OCI-LY7 (cell line): ENCODE measurements around the gene CUEDC1.

ENCODE experiments used
- EZH2phosphoT487 ChIP-seq: fragments of 200-600 bp; sonication (generic); IDR thresholded peaks from 2 replicates; pipeline ENCODE4 v1.6.1; 2018; ENCODE audit warnings: low read depth, borderline replicate concordance, mild to moderate bottlenecking, mixed run types, antibody characterized with exemption, low read length, moderate library complexity, mixed read lengths
- TF ChIP-seq, protein P1 (sequence below): fragments of 200-600 bp; sonication (generic); conservative IDR thresholded peaks from 2 replicates; pipeline ENCODE4 v1.5.1; 2014; ENCODE audit warnings: mild to moderate bottlenecking, antibody characterized with exemption, low read length, moderate library complexity, mixed read lengths

DNA sequence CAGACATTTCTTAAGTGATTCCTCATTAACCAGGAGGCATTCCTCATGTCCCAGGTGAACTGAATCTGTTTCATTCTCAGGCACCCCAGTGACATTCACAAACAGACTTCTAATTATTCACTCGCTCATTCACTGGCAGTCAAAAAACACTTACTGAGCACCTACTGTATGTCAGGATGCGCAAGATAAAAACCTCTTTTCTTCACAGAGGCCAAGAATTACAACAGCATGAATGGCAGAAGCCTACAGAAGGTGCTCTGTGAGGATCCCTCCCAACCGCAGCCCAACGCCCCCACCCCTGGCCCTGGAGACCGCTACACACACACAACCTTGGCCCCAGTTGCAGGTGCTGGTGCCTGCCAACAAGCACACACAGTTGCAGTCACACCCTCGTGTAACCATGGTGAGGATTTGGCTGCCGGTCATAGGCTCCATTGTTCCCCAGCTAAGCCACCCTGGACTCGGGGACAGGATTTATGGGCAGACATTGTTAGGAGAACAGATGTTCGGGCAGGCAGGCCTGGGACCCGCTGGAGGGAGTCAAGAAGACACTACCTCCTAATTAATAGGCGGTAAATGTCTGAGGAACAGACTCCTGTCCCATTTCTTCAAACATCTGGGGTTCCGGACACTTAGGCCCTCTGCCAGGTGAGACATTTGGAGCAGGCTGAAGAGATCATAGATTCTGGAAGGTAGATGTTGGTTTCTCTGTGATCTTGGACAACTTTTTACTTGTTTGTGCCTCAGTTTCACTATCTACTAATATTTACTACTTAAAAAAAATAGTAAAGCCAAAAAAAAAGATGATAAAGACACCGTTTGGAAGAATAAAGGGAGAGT lies 43.2 kb downstream of the CUEDC1 start:
- TF ChIP-seq, protein P1, sequence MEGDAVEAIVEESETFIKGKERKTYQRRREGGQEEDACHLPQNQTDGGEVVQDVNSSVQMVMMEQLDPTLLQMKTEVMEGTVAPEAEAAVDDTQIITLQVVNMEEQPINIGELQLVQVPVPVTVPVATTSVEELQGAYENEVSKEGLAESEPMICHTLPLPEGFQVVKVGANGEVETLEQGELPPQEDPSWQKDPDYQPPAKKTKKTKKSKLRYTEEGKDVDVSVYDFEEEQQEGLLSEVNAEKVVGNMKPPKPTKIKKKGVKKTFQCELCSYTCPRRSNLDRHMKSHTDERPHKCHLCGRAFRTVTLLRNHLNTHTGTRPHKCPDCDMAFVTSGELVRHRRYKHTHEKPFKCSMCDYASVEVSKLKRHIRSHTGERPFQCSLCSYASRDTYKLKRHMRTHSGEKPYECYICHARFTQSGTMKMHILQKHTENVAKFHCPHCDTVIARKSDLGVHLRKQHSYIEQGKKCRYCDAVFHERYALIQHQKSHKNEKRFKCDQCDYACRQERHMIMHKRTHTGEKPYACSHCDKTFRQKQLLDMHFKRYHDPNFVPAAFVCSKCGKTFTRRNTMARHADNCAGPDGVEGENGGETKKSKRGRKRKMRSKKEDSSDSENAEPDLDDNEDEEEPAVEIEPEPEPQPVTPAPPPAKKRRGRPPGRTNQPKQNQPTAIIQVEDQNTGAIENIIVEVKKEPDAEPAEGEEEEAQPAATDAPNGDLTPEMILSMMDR, result no peak
- TF ChIP-seq EZH2phosphoT487, result no peak
